ENCODE results near the gene AHSP. TPM values are rescaled to one million over a fixed set of nuclear protein-coding genes. Genes with fewer than 3 reads are reported as not detected.

Gene AHSP
- total and polyA plus RNA-seq, 10 of the 15 experiments (the other 5 are each of a cell fraction or from before 2014, with no cell fraction given): not detected

GRCh38 chr16:31507929-31508705 is 19.6 kb upstream of the AHSP start, which contains the start of gene RUSF1 (continued):
- TF ChIP-seq NKRF (conservative IDR thresholded peaks at IDR 0.05) (peak; percentile 49), YBX1 (IDR thresholded peaks at IDR 0.05) (no peak), LARP7 (IDR thresholded peaks at IDR 0.05) (peak; percentile 58; the same call in 1 of the 2 replicates), CREM (IDR thresholded peaks at IDR 0.05; ENCODE audit: low read depth) (peak; percentile 72), CBX5 (IDR thresholded peaks at IDR 0.05; ENCODE audit: low read depth) (peak; percentile 79; the same call in 1 of the 2 replicates), BRCA1 (IDR thresholded peaks at IDR 0.05; ENCODE audit: low read depth, low read length) (no peak), NR2F1 (conservative IDR thresholded peaks at IDR 0.05) (0 out of 2 replicates have a peak, but pooled peaks have one; percentile 10), BHLHE40 (IDR thresholded peaks at IDR 0.05; ENCODE audit: borderline replicate concordance in 1 of 2, low read depth in 2 of 2, low read length in 1 of 2) (peak; percentile 16 to 70; a peak in 2 of 4 replicates), NFYB (IDR thresholded peaks at IDR 0.05; ENCODE audit: insufficient read depth, low read depth, low read length) (no peak), CTCF (IDR thresholded peaks at IDR 0.05 in 2 of 3, conservative IDR thresholded peaks at IDR 0.05 in 1 of 3; ENCODE audit: control insufficient read depth in 2 of 3, extremely low read depth in 1 of 3, insufficient read depth in 1 of 3, low read depth in 3 of 3, low read length in 3 of 3) (no peak), E2F4 (IDR thresholded peaks at IDR 0.05; ENCODE audit: low read depth, low read length) (0 out of 2 replicates have a peak, but pooled peaks have one; percentile 23), MEF2B (IDR thresholded peaks at IDR 0.05; ENCODE audit: partially characterized antibody, poor library complexity, severe bottlenecking) (peak; percentile 7)
- TF ChIP-seq, protein P1, sequence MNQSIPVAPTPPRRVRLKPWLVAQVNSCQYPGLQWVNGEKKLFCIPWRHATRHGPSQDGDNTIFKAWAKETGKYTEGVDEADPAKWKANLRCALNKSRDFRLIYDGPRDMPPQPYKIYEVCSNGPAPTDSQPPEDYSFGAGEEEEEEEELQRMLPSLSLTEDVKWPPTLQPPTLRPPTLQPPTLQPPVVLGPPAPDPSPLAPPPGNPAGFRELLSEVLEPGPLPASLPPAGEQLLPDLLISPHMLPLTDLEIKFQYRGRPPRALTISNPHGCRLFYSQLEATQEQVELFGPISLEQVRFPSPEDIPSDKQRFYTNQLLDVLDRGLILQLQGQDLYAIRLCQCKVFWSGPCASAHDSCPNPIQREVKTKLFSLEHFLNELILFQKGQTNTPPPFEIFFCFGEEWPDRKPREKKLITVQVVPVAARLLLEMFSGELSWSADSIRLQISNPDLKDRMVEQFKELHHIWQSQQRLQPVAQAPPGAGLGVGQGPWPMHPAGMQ (IDR thresholded peaks at IDR 0.05; ENCODE audit: borderline replicate concordance): no peak
- TF ChIP-seq, protein P2, sequence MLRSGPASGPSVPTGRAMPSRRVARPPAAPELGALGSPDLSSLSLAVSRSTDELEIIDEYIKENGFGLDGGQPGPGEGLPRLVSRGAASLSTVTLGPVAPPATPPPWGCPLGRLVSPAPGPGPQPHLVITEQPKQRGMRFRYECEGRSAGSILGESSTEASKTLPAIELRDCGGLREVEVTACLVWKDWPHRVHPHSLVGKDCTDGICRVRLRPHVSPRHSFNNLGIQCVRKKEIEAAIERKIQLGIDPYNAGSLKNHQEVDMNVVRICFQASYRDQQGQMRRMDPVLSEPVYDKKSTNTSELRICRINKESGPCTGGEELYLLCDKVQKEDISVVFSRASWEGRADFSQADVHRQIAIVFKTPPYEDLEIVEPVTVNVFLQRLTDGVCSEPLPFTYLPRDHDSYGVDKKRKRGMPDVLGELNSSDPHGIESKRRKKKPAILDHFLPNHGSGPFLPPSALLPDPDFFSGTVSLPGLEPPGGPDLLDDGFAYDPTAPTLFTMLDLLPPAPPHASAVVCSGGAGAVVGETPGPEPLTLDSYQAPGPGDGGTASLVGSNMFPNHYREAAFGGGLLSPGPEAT (IDR thresholded peaks at IDR 0.05; ENCODE audit: low read depth): peak; percentile 68
- TF ChIP-seq, protein P3, sequence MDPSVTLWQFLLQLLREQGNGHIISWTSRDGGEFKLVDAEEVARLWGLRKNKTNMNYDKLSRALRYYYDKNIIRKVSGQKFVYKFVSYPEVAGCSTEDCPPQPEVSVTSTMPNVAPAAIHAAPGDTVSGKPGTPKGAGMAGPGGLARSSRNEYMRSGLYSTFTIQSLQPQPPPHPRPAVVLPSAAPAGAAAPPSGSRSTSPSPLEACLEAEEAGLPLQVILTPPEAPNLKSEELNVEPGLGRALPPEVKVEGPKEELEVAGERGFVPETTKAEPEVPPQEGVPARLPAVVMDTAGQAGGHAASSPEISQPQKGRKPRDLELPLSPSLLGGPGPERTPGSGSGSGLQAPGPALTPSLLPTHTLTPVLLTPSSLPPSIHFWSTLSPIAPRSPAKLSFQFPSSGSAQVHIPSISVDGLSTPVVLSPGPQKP (IDR thresholded peaks at IDR 0.05; ENCODE audit: low read depth, low read length): peak; percentile 89

Measured in GM12878 (cell line).